NCI-H82 treated with DMSO at 0.1 percent for 48 hours (cell line): ENCODE measurements around the gene SYT6.

Source experiments
- DNase-seq: peaks from one replicate; lab custom pipeline; 2025; ENCODE audit not compliant: unreplicated experiment; lab: John Stamatoyannopoulos, UW

Gene SYT6, protein sequence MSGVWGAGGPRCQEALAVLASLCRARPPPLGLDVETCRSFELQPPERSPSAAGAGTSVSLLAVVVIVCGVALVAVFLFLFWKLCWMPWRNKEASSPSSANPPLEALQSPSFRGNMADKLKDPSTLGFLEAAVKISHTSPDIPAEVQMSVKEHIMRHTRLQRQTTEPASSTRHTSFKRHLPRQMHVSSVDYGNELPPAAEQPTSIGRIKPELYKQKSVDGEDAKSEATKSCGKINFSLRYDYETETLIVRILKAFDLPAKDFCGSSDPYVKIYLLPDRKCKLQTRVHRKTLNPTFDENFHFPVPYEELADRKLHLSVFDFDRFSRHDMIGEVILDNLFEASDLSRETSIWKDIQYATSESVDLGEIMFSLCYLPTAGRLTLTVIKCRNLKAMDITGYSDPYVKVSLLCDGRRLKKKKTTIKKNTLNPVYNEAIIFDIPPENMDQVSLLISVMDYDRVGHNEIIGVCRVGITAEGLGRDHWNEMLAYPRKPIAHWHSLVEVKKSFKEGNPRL

DNA sequence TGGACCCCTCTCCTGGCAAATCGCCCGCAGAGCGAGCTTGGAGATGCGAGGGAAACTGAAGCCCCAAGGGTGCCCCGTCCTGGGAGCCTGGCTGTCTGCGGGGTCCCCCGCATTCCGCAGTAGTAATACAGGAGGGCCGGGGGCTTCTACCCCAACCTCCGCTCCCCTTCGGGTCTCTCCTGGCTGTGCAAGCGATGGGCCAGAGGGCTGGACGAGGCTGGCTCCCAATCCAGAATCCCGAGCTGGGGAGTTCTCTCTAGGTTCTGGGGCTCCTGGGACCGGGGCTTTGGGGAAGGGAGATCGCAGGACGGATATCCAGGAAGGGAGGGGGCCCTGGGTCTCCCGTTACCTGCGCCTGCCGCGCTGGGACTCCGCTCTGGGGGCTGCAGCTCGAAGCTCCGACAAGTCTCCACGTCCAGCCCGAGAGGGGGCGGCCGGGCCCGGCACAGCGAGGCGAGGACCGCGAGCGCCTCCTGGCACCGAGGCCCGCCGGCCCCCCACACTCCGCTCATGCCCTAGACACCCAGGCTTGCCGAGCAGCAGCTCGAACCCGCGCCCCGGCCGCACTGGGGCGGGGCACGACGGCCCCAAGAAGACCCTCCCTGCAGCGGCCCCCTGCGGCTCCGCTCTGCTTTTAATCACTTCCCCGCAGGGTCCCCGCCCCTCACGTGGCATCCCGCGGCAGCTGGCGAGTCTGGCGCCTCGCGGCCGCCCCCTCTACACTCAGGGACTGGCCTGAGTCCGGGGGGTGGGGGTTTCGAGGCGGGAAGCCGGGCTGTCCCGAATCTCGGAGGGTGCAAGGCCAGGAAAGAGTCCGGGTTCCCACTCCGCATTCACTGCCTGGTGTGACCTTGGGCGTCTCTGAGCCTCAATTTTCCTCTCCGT, at the start of gene SYT6:
SYT6 (minus strand) TSS at position 609 of the 885 bp plus-strand sequence; CDS start at position 512, 97 bp downstream.
- DNase-seq: no peak

DNA sequence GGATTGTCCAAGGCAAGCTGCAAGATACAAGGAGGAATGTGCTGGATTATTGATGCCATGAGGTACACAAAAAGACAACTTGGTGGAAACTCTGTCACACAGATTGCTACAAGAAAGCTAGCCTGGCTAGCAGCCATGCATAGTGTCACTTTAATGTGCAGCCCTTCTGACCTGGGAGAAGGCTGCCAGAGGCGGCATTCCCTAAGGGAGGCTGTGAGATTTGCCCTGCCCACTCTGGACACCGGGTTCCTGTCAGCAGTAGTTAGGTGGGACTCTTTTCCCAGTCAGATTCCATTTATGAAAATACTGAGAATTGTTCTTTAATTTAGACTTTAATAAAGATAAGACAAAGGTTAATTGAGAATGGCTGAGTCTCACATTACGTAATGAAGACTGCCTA, 47.8 kb upstream of the SYT6 start:
- DNase-seq: no peak

DNA sequence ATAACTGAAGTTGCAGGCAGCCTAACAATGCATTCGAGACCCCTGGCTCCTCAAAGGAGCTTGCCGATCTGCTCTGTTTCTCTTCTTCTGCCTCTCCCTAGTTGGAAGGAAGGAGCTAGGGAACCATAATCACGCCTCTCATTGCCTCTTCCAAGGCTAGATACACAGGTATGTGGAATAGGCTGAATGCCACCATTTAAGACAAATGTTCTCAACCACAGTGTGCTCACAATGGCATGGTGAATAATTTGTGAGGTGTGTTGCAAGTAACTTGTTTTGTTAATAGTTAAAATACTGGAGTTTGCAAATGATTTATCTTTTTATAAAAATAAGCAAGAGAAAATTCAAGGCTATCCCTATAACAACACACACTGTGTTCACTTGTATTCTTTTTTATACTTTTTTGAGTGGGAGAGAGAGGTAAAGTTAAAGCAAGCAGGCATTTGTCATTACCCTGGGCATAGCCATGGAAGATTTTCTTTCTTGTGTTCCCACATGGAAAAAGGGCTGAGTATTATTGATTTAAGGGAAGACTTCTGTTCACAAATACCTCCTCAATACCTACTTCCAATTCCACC, 45.4 kb upstream of the SYT6 start:
- DNase-seq: no peak

DNA sequence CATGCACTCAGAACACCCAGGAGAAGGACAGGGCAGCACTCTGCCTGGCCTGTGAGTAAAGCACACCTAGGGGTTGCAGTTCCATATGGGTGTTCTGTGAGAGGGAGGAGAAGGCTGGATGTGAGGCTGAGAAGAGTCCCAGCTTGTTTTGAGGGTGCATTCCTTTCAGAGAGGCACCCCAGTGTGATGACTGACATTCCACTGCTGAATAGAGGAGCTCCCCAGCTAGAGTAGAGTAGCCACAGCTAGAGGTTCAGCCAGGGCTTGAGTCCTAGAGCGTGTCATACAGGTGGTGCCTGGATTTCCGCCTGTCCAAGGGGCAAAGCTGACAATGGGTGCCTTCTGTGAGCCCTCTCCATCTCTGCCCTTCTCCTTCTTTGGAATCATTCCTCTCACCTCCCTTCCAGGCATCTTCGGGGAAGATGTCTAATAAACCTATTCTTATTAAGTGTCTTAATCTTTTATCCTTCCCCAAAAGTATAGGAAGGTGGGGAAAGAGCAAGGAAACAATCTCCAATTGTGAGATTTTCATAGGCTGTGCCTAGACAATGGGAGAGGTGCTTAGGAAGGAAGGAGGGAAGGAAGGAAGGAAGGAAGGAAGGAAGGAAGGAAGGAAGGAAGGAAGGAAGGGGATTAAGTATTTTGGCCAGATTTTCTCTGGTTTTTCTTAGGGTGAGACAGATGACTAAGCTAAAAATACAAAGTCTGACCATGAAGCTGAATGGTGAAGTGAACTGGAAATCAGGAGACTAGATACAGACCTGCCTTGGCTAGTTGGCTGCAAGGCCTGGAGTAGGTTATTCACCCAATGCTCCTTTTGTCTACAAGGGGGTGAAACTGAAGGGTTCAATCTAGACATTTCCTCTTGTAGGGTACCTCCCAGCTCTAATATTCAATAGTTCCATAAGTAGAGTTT, 43.6 kb upstream of the SYT6 start:
- DNase-seq: no peak

DNA sequence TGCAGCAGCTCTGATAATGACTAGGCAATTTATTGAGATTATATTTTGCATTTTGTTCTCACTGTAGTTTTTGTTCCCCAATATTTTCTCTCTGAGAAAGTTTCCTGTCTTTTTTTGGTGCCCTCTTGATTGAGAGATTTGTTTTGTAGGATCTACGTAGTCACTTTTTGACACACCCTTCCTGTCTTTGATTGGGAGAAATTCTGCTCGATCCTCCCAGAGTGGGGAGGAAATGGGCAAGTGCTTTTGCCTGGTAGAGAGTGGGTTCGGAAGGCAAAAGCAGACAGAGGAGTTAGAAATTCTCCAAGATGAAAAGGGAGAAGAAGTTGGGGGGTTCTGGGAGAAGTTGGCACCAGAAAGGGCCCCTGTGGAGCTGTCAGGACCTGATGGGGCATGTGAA, 42.1 kb upstream of the SYT6 start:
- DNase-seq: no peak

DNA sequence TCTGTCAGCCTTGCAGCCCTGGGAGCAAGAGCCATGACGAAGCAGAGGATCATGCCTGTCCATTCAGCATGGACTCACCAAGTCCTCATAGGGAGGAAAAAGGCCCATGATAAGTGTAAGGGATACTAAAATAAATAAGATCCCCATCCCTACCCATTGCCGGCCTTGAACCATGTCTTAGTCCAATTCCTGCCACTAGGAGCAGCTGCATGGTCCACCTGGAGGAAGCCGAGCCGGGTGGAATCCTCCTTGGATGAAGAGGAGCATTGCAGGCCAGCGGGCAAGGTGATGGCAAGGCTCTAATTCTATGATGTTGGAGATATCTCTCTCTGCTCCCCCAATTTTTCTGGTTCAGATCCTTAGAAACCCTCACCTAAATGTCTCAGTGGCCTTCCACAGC, 38.7 kb upstream of the SYT6 start:
- DNase-seq: no peak

DNA sequence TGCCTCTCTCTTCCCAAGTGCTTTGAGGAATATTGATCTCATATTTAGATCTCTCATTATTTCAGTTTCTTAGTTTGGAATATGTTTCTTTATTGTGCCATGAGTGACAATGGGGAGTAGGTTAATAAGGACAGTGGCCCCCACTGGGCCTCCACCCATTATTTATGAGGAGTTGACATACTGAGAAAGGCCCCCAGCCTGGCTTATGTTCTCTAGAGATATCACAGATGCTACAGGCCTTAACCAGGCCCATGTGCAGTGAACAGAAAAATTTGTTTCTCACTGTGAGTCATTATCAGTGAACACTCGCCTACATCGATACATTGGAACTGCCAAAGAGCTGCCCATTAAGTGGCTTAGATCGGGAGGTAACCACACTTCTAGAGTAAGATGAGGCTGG, 35.7 kb upstream of the SYT6 start:
- DNase-seq: no peak

DNA sequence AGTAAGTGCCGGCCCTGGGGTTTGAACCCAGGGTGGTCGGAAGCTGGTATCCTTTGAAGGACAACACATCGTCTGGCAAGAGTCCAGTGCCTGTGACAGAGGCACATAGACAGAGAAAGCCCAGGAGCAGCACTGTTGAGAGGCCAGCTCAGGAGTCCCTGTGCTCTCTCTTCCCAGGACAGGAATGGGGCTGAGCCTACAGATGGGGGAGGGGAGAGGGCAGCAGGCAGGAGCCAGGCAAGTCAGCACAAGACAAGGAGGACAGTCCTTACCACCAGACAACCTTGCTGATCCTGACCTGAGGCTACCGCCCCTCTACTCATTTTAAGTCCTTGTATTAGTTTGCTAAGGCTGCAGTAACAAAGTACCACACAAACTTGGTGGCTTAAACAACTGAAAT, 27.7 kb upstream of the SYT6 start:
- no peak for DNase-seq

DNA sequence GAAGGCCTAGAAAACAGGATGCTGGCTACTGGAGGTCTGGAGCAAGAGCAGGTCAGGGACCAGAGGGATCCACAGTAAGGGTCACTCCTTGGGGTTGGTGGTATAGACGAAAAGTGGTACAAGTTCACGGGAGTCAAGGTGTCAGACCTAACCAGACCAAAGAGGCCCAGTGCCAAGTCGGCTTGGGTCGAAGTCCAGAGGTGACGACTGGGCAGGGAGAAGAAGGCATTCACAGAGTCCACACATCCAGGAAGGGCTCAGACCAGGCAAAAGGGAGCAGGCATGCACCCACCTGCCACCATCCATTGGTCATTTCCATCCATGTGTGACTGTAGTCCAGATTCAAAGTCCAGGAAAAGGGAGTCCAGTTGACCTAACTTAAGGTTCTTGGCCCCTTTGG, 27.1 kb upstream of the SYT6 start:
- DNase-seq: no peak

DNA sequence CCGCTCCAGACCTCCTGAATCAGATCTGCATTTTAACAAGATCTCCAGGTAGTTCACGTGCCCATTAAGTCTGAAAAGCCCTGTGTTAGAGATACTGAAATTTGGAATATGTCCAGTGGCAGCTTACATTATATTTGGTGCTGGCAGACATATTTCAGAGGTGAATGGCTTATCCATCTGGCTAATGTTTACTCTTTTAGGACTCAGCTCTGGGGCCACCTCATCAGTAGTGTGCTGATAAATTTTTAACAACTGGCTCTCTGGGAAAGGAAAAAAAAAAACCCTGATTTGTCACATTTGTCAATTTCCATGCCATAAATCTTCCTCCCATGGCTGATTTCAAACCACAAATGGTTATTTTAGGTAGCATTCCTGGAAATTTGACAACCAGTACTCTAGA, 25.3 kb upstream of the SYT6 start:
- no peak for DNase-seq

DNA sequence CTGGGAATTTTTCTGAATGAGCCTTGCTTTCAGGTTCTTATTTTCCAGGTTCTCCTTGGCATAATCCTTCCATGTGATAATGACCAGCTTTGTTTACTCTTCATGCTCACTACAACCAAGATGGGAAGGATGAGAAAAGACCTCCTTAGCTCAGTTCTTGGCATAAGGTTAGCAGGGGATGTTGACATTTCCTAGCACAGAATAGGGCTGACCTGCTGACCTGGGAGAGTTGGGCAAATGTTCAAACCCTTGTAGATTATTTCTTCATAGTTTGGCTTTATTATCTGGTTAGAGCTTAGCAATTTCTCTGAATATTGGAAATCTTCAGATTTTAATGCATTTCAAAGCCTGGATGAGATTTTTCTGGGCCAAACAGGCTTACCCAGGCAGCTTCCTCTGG, 23.6 kb upstream of the SYT6 start:
- DNase-seq: no peak

DNA sequence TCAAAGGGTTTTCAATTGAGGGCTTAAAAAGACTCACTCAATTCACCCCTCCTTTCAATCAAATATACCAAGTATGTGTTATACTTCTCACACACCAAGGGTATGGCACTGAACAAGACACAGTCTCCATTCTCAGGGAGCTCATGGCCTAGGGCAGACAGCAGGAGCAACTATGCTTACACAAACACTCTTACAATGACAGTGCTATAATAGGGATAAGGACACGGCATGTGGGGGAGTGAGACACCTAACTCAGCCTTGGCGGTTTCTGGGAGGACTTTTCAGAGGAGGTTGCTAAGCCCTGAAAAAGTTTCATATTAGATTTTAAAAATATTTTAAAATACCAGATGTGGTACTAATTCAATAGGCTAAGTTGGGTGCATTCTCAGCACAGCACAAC, 22.7 kb upstream of the SYT6 start:
- no peak for DNase-seq

DNA sequence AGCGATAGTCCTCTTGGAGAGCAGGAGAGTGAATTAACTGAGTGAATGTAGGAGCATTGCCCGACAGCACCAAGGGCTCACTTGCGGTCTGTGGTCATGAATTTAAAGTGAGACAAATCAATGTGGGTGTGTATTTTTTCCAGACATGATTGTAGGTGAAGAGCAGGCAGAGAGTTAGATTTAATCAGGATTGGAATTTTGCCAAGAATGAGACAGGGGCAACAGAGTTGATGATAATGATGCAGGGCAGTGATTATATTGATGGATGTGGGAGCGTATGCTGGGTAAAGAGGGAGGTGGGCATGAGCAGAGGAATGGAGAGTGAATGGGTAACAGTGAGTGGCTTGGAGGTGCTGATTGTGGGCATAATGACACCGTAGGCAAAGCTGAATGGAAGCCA, 20.0 kb upstream of the SYT6 start:
- DNase-seq: no peak

DNA sequence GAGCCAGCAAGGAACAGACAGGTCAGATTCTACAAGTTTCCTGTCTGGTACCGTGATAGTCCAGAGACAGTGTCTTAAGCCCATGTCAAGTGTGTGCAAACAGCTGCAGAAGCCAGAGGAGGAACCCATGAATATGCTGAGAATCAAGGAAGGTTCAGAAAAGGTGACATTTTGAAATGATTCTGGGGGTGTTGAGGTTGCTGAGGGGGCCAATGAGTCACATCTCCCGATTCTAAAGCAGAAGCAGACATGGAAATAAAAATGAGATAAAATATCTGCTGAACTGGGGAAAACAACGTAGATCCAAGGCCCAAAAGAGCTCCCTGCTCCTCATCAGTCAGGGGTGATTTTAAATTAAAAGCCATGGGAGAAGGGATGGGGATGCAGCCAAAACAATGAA, 15.8 kb upstream of the SYT6 start:
- no peak for DNase-seq

DNA sequence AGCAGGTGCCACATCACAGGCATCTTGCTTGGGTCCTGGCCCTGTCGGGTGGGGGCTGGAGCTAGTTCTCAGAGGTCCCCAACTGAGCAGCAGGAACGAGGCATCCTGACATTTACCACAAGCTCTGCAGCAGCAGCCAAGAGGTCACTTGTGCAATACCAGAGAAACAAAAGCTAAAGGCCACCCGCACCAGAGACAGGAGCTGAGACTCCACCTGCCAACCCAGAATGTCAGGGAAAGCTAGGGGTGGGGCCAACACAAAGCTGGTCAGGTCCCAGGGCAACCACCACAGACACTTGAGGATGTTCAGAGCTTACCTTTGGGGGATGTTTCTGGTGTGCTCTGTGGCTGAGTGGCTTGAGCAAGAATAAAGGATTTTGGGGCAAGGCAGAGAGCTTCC, 13.6 kb upstream of the SYT6 start:
- DNase-seq: no peak

DNA sequence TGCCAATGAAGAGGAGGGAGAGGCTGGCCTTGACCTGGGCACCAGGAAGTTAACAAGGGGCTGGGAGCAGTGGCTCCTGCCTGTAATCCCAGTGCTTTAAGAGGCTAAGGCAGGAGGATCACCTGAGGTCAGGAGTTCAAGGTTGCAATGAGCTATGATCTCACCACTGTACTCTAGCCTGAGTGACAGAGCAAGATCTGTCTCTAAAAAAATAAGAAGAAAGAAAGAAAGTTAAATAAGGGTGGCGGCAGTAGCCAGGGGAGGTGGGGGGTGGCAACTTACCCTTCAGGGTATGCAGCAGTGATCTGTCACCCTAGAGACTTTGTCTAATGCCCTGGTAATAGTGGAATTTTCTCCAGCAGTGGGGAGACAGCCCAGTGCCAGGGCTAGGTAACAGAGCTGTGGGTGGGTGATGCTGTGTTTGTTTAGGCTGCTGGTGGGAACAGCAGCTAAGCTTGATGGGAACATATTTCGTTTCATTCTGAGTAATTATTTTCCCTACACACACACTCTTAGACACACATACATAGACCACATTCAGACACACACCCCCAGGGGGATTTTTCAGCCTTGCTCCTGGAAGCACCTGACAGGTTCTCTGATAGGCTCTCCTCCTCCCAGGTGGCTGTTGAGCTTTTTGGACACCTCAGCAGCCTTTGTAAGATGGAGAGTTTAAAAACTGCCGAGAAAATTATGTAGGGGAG, 11.3 kb upstream of the SYT6 start:
- no peak for DNase-seq

DNA sequence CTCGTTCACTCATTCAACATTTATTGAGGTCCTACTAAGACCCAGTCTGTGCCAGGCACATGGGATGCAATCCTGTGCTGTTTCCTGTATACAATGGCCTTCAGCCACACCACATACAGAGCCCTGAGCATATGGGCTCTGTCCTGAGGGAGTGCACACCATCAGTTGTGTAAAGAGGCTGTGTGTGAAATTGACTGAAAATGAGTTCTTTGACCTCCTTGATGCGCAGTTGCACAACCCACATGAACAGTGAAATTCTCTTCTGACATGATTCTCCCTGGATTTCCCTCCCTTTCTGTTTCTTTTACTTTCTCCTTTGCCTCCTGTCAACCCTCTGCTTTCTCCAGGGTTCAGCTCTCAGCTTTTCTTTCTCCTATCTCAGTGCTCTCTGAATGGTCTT, 6.3 kb upstream of the SYT6 start:
- DNase-seq: no peak

DNA sequence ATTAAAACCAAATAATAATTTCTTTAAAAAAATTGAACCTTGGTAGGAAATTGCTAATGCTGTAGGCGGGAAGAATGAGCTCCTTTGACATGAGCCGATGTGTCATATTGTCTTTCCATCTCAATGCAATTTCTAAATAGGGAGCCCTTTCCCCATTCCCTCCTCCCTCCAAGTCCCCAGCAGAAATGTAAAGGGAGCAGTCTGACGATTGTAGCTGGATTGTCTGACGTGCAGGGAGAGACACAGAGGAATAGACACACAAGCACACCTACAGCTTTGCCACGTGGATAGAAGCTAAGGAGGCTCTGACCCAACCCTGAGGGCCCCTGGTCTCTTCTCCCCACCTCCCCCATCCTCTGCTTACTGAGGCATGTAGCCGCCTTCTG, 3.6 kb upstream of the SYT6 start:
- no peak for DNase-seq

DNA sequence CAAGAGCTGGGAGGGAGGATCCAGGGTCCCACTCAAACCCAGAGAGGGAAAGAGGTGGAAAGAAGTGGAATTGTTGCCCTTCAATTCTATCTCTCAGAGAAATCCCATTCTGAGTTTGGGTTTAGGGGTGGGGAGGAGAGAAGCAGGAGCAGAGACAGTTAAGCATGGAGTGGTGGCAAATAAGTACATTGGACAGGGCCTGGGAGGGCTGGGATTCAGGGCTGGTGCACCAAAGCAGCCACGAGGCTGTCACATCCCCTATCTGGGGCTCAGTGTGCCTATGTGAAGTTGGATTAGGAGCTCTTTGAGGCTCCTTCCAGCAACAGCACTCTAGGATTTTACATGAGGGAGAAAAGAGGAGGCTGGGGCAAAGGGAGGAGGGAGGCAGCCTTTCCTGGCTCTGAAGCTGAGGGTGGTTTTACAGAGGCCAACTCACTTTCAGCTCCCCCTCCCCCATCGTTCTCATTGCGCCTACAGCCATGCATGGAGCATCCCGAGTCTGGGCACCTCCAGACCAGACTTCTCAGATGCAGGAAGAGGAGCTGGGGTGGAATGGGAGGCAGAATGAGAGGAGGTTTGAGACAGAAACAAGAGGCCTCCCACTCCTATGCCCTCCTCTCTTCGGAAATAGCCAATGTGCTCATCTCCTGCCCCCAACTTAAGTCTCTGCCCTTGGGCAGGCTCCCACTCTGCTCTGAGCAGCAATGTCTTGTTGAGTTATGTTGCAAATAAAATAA, 3.0 kb upstream of the SYT6 start:
- DNase-seq: no peak
